Astrocyte (in vitro differentiated cells and primary cell): ENCODE measurements around the gene LRMDA. TPM values are rescaled to one million over a fixed set of nuclear protein-coding genes. Genes with fewer than 3 reads are reported as not detected.
A peak's percentile ranks its signal among the peaks of the same experiment; 100 is the strongest.

Experiments
- DNase-seq: peaks from one replicate; pipeline ENCODE4 v3.0.0-alpha.2; 2010; ENCODE audit warnings: low read depth
- FAIRE-seq: peaks from 2 replicates; lab custom pipeline; 2011; peaks lifted over from hg19 to GRCh38; lab: Jason Lieb, UNC
- H2AFZ ChIP-seq: 2 replicates; pipeline ENCODE4 v1.6.0; 2012; ENCODE audit warnings: low read depth, low read length, inconsistent platforms
- H3K27ac ChIP-seq: 2 replicates; pipeline ENCODE4 v1.5.1; 2011; ENCODE audit warnings: low read depth, low read length, inconsistent platforms
- H3K27me3 ChIP-seq: 2 replicates; pipeline ENCODE4 v1.6.0; 2011; ENCODE audit warnings: low read length, inconsistent platforms; ENCODE audit not compliant: insufficient read depth
- H3K36me3 ChIP-seq: 2 replicates; pipeline ENCODE4 v1.5.1; 2011; ENCODE audit warnings: low read length, inconsistent platforms; ENCODE audit not compliant: insufficient read depth
- H3K4me1 ChIP-seq: 2 replicates; pipeline ENCODE4 v1.5.1; 2011; ENCODE audit warnings: low read length, inconsistent platforms; ENCODE audit not compliant: insufficient read depth
- H3K4me2 ChIP-seq: 2 replicates; pipeline ENCODE4 v1.6.0; 2012; ENCODE audit warnings: low read length, inconsistent platforms
- H3K4me3 ChIP-seq: 2 replicates; pipeline ENCODE4 v1.5.1; 2011; ENCODE audit warnings: low read depth, mild to moderate bottlenecking, low read length, inconsistent platforms; ENCODE audit not compliant: insufficient read depth
- H3K79me2 ChIP-seq: 2 replicates; pipeline ENCODE4 v1.6.0; 2012; ENCODE audit warnings: mild to moderate bottlenecking, low read length, inconsistent platforms; ENCODE audit not compliant: insufficient read depth
- H3K9ac ChIP-seq: 2 replicates; pipeline ENCODE4 v1.6.0; 2012; ENCODE audit warnings: mild to moderate bottlenecking, low read length, inconsistent platforms
- H3K9me3 ChIP-seq: 2 replicates; pipeline ENCODE4 v1.5.1; 2012; ENCODE audit warnings: low read depth, mild to moderate bottlenecking, low read length, inconsistent platforms; ENCODE audit not compliant: insufficient read depth
- H4K20me1 ChIP-seq: 2 replicates; pipeline ENCODE4 v1.6.0; 2012; ENCODE audit warnings: low read length, inconsistent platforms; ENCODE audit not compliant: insufficient read depth
- H3K27ac Mint-ChIP-seq: one replicate; pipeline ENCODE4 v1.8.0; 2021; ENCODE audit warnings: mild to moderate bottlenecking, mixed read lengths; ENCODE audit not compliant: unreplicated experiment
- H3K27me3 Mint-ChIP-seq: one replicate; pipeline ENCODE4 v1.8.0; 2021; ENCODE audit warnings: low read depth, mixed read lengths; ENCODE audit not compliant: unreplicated experiment
- H3K36me3 Mint-ChIP-seq: one replicate; pipeline ENCODE4 v1.8.0; 2021; ENCODE audit warnings: low read depth, mixed read lengths; ENCODE audit not compliant: unreplicated experiment
- H3K4me1 Mint-ChIP-seq: one replicate; pipeline ENCODE4 v1.8.0; 2021; ENCODE audit warnings: low read depth, mixed read lengths; ENCODE audit not compliant: unreplicated experiment
- H3K4me3 Mint-ChIP-seq: one replicate; pipeline ENCODE4 v1.8.0; 2021; ENCODE audit warnings: mild to moderate bottlenecking, moderate library complexity, mixed read lengths; ENCODE audit not compliant: unreplicated experiment
- H3K9me3 Mint-ChIP-seq: one replicate; pipeline ENCODE4 v1.8.0; 2021; ENCODE audit warnings: mild to moderate bottlenecking, mixed read lengths; ENCODE audit not compliant: unreplicated experiment
- CTCF ChIP-seq: IDR thresholded peaks from 2 replicates; pipeline ENCODE4 v1.5.1; 2011; ENCODE audit warnings: low read depth, mild to moderate bottlenecking, inconsistent platforms, low read length, moderate library complexity; ENCODE audit not compliant: insufficient read depth
- EZH2 ChIP-seq: IDR thresholded peaks from 2 replicates; pipeline ENCODE4 v1.6.1; 2012; ENCODE audit warnings: mild to moderate bottlenecking, low read length, inconsistent platforms; ENCODE audit not compliant: insufficient read depth
- total RNA-seq: library from RNA; stranded (reverse); gene quantifications from 2 replicates; pipeline ENCODE4 v1.2.1, GENCODE V29; 2021

LRMDA gene
- total RNA-seq, 1 donor from 2014 or later: 2.7 TPM

- FAIRE-seq: no peak
- H3K27ac Mint-ChIP-seq: peak overlapping the region; percentile 21
Measured at GRCh38 chr10:76397181-76398042, 966.0 kb downstream of the LRMDA start.

GRCh38 chr10:76398043-76398710, 966.8 kb downstream of the LRMDA start:
- H3K27me3 Mint-ChIP-seq: peaks cover 4% of the 10 kb centered on the region
- Histone ChIP-seq H4K20me1 (no peaks in the 10 kb centered on the region), H3K4me1 (peaks cover 24% of the 10 kb centered on the region), H3K27ac (peak overlapping the region; percentile 70), H3K9ac (peak overlapping the region; percentile 21), H3K4me2 (peak overlapping the region; percentile 58), H3K79me2 (no peaks in the 10 kb centered on the region), H3K36me3 (no peaks in the 10 kb centered on the region), H3K27me3 (no peaks in the 10 kb centered on the region), H3K4me3 (no peak overlapping the region), H2AFZ (no peak overlapping the region), H3K9me3 (no peaks in the 10 kb centered on the region)
- FAIRE-seq (no peak), DNase-seq (peak; percentile 90)
- no peak overlapping the region for H3K4me3 Mint-ChIP-seq
- no peaks in the 10 kb centered on the region for H3K9me3 Mint-ChIP-seq
- H3K27ac Mint-ChIP-seq: no peak overlapping the region
- H3K4me1 Mint-ChIP-seq: peaks cover 3% of the 10 kb centered on the region
- TF ChIP-seq EZH2: no peak
- no peak for TF ChIP-seq CTCF
- peaks cover 2% of the 10 kb centered on the region for H3K36me3 Mint-ChIP-seq

More at GRCh38 chr10:76397181-76398042, 966.0 kb downstream of the LRMDA start:
- TF ChIP-seq CTCF (no peak), EZH2 (no peak)
- peaks cover 3% of the 10 kb centered on the region for H3K4me1 Mint-ChIP-seq
- Histone ChIP-seq H3K9ac (peak overlapping the region; percentile 45), H3K36me3 (no peaks in the 10 kb centered on the region), H3K27me3 (no peaks in the 10 kb centered on the region), H3K4me2 (peak overlapping the region; percentile 58), H3K4me3 (peak overlapping the region; percentile 7), H3K79me2 (no peaks in the 10 kb centered on the region), H3K9me3 (no peaks in the 10 kb centered on the region), H3K4me1 (peaks cover 24% of the 10 kb centered on the region), H2AFZ (peak overlapping the region; percentile 49), H4K20me1 (no peaks in the 10 kb centered on the region), H3K27ac (peak overlapping the region; percentile 70)
- peak; percentile 94 for DNase-seq
- H3K4me3 Mint-ChIP-seq: no peak overlapping the region
- H3K9me3 Mint-ChIP-seq: no peaks in the 10 kb centered on the region
- H3K27me3 Mint-ChIP-seq: peaks cover 4% of the 10 kb centered on the region
- H3K36me3 Mint-ChIP-seq: peaks cover 2% of the 10 kb centered on the region
